Fibroblast of pulmonary artery (primary cell): Measurements from ENCODE around the gene EGLN2.
"Not testable (repeated sequence)": the region's sequence is repeated elsewhere in the genome, so short reads cannot be mapped to it uniquely, and the experiment has no call there.

Experiments
- DNase-seq: peaks from one replicate; pipeline ENCODE4 v3.0.0-alpha.2; 2010; ENCODE audit warnings: low read depth
- H3K4me3 ChIP-seq: replicated peaks from 2 replicates; pipeline ENCODE4 v1.5.1; 2011; ENCODE audit warnings: low read depth, mild to moderate bottlenecking, control low read depth, low read length, moderate library complexity
- TF ChIP-seq, protein P1 (sequence below): IDR thresholded peaks from 2 replicates; pipeline ENCODE4 v1.5.1; 2011; ENCODE audit warnings: mild to moderate bottlenecking, control low read depth, low read length, inconsistent platforms; ENCODE audit errors: missing control alignments

EGLN2 gene

DNA sequence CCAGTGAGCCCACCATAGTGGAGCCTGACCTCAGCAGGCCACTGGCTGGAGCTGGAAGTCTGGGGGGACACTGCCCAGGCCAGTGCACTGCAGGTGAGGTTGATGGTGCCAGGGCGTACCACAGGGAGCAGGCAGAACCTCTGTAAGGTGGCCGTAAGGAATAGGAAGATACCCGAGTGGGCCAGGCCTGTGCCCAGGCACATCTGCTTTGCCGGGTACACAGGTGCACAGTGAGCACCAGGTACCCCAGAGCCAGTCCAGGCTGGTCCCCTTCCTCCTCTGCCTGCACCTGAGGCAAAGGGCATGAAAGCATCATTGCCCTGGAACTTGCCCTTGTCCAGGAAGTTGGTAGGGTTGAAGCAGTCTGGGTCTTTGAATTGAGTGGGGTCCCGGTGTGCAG is 9.5 kb downstream of the EGLN2 start:
- TF ChIP-seq, protein P1, sequence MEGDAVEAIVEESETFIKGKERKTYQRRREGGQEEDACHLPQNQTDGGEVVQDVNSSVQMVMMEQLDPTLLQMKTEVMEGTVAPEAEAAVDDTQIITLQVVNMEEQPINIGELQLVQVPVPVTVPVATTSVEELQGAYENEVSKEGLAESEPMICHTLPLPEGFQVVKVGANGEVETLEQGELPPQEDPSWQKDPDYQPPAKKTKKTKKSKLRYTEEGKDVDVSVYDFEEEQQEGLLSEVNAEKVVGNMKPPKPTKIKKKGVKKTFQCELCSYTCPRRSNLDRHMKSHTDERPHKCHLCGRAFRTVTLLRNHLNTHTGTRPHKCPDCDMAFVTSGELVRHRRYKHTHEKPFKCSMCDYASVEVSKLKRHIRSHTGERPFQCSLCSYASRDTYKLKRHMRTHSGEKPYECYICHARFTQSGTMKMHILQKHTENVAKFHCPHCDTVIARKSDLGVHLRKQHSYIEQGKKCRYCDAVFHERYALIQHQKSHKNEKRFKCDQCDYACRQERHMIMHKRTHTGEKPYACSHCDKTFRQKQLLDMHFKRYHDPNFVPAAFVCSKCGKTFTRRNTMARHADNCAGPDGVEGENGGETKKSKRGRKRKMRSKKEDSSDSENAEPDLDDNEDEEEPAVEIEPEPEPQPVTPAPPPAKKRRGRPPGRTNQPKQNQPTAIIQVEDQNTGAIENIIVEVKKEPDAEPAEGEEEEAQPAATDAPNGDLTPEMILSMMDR, result no peak
- no peak for DNase-seq
- H3K4me3 ChIP-seq, result no peak overlapping the region

GRCh38 chr19:40809358-40810086 is 10.5 kb downstream of the EGLN2 start:
- TF ChIP-seq, protein P1, result no peak
- no peak overlapping the region for H3K4me3 ChIP-seq
- DNase-seq, result no peak

- H3K4me3 ChIP-seq, result peak overlapping the region; percentile 46
- TF ChIP-seq, protein P1, result no peak
Observed at GRCh38 chr19:40810160-40810559, 11.2 kb downstream of the EGLN2 start.

DNA sequence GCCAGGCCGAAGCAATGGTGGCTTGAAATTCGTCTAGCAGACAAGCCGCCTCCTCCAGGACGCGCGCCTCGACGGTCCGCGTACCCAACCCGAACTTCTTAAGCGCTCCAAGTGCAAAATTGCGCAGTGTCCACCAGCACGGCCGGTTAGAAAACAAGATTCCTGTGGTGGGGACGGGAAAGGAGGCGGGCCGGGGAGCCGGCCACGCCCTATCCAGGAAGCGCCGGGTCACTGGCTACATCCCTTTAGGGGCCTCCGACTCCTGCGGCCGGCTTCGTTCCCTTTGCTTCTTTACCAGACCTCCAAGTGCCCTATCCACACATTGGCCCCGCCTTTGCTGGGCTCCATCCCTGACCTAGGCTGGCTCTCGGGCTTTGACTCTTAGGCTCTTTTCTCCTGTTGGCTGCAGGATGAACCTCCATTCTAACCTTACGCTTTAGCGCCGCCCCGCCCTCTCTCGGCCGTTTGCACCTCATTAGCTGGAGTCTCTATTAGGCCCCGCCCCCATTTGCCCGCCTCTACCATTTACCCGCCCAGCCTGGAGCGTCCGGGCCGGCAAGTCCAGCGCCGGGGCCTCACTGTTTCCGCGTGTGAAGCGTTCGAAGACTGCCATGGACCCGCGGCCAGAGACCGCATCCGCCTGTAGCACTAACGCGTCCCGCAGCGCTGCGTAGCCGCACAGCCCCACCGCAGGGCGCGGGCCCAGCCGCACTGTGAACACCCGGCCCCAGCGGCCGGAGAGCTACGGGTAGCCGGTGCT is 11.8 kb downstream of the EGLN2 start:
- H3K4me3 ChIP-seq, result peak overlapping the region; percentile 46
- peak; percentile 84 for DNase-seq

More at GRCh38 chr19:40810160-40810559, 11.2 kb downstream of the EGLN2 start:
- no peak for DNase-seq

DNA sequence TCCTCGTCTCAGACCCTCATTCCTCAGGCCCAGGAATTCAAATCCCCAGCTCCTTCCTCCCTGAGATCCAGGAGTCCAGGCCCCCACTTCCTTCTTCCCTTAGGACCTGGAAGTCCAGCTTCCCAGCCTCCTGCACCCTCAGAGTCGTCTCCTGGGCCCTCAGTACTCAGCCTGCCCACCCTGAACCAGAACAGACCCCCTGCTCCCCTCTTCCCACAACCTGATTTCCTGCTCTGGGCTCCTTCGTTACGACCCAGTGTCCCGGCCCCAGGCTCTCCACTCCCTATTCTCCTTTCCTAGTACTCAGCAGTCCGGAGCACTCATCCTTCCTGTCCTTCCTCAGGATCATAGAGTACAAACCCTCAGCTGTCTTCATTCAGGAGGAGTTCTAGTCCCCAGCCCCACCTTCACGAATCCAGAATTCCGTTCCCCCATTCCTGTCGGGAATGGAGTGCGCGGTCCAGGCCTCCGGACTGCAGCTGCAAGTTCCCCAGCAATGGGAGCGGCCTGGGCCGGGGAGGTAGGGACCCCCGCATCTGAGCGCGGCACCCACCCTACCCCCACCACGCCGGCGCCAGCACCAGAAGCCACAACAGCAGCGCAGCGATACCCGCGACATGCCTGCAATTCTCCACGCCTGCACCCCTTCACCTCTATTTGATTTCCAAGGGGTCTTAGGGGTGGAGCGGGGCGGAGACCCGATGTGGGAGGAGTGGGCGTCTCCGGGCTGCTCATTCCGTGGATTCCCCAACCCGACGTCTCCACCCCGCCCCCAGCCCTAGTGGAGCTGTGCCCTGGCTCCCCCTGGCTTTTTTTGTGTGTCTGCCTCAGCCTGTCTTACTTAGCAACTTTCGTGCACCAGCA is 12.7 kb downstream of the EGLN2 start:
- peak overlapping the region; percentile 46 for H3K4me3 ChIP-seq
- DNase-seq, result no peak
- TF ChIP-seq, protein P1, result no peak

GRCh38 chr19:40812571-40812970 is 13.6 kb downstream of the EGLN2 start:
- DNase-seq, result not testable (repeated sequence)

GRCh38 chr19:40813182-40813581 is 14.2 kb downstream of the EGLN2 start:
- DNase-seq, result peak; percentile 54
- TF ChIP-seq, protein P1, result no peak
- no peak overlapping the region for H3K4me3 ChIP-seq

More at GRCh38 chr19:40812571-40812970, 13.6 kb downstream of the EGLN2 start:
- not testable (repeated sequence) for H3K4me3 ChIP-seq
